Measurements from ENCODE around the gene STPG2. TPM values are rescaled to one million over a fixed set of nuclear protein-coding genes. Genes with fewer than 3 reads are reported as not detected.

Gene STPG2
- total RNA-seq, 1 donor from 2014 or later: 0.66 TPM

- no peak overlapping the region for H3K27ac Mint-ChIP-seq (ENCODE audit: unreplicated experiment)
- no peaks in the 10 kb centered on the region for H3K4me1 Mint-ChIP-seq (ENCODE audit: low read depth, unreplicated experiment)
- H3K9me3 Mint-ChIP-seq (ENCODE audit: unreplicated experiment): peaks cover 3% of the 10 kb centered on the region
- no peak for TF ChIP-seq CTCF (IDR thresholded peaks at IDR 0.05; ENCODE audit: partially characterized antibody, unreplicated experiment)
- H3K36me3 Mint-ChIP-seq (ENCODE audit: unreplicated experiment): no peaks in the 10 kb centered on the region
- no peaks in the 10 kb centered on the region for H3K27me3 Mint-ChIP-seq (ENCODE audit: unreplicated experiment)
- no peak overlapping the region for H3K4me3 Mint-ChIP-seq (ENCODE audit: unreplicated experiment)
- no peak for DNase-seq
Measured at GRCh38 chr4:97664741-97665140, 478.5 kb downstream of the STPG2 start.

GRCh38 chr4:97662133-97662532 is 481.1 kb downstream of the STPG2 start:
- DNase-seq: no peak
- Mint-ChIP-seq H3K4me3 (ENCODE audit: unreplicated experiment) (no peak overlapping the region), H3K27ac (ENCODE audit: unreplicated experiment) (no peak overlapping the region), H3K27me3 (ENCODE audit: unreplicated experiment) (no peaks in the 10 kb centered on the region), H3K4me1 (ENCODE audit: low read depth, unreplicated experiment) (no peaks in the 10 kb centered on the region), H3K9me3 (ENCODE audit: unreplicated experiment) (peaks cover 3% of the 10 kb centered on the region), H3K36me3 (ENCODE audit: unreplicated experiment) (no peaks in the 10 kb centered on the region)
- no peak for TF ChIP-seq CTCF (IDR thresholded peaks at IDR 0.05; ENCODE audit: partially characterized antibody, unreplicated experiment)

GRCh38 chr4:97656044-97656720 is 487.1 kb downstream of the STPG2 start:
- Mint-ChIP-seq H3K9me3 (ENCODE audit: unreplicated experiment) (no peaks in the 10 kb centered on the region), H3K27me3 (ENCODE audit: unreplicated experiment) (no peaks in the 10 kb centered on the region), H3K27ac (ENCODE audit: unreplicated experiment) (no peak overlapping the region), H3K4me3 (ENCODE audit: unreplicated experiment) (no peak overlapping the region), H3K4me1 (ENCODE audit: low read depth, unreplicated experiment) (no peaks in the 10 kb centered on the region), H3K36me3 (ENCODE audit: unreplicated experiment) (no peaks in the 10 kb centered on the region)
- TF ChIP-seq CTCF (IDR thresholded peaks at IDR 0.05; ENCODE audit: partially characterized antibody, unreplicated experiment): no peak
- DNase-seq: no peak

GRCh38 chr4:97653701-97654100 is 489.6 kb downstream of the STPG2 start:
- no peaks in the 10 kb centered on the region for H3K36me3 Mint-ChIP-seq (ENCODE audit: unreplicated experiment)
- no peaks in the 10 kb centered on the region for H3K4me1 Mint-ChIP-seq (ENCODE audit: low read depth, unreplicated experiment)
- H3K27ac Mint-ChIP-seq (ENCODE audit: unreplicated experiment): no peak overlapping the region
- no peaks in the 10 kb centered on the region for H3K27me3 Mint-ChIP-seq (ENCODE audit: unreplicated experiment)
- no peak for DNase-seq
- no peaks in the 10 kb centered on the region for H3K9me3 Mint-ChIP-seq (ENCODE audit: unreplicated experiment)
- no peak for TF ChIP-seq CTCF (IDR thresholded peaks at IDR 0.05; ENCODE audit: partially characterized antibody, unreplicated experiment)
- no peak overlapping the region for H3K4me3 Mint-ChIP-seq (ENCODE audit: unreplicated experiment)

- no peaks in the 10 kb centered on the region for H3K27me3 Mint-ChIP-seq (ENCODE audit: unreplicated experiment)
- H3K36me3 Mint-ChIP-seq (ENCODE audit: unreplicated experiment): no peaks in the 10 kb centered on the region
- DNase-seq: no peak
- H3K4me1 Mint-ChIP-seq (ENCODE audit: low read depth, unreplicated experiment): peaks cover 10% of the 10 kb centered on the region
- H3K9me3 Mint-ChIP-seq (ENCODE audit: unreplicated experiment): no peaks in the 10 kb centered on the region
- no peak for TF ChIP-seq CTCF (IDR thresholded peaks at IDR 0.05; ENCODE audit: partially characterized antibody, unreplicated experiment)
- H3K4me3 Mint-ChIP-seq (ENCODE audit: unreplicated experiment): no peak overlapping the region
- no peak overlapping the region for H3K27ac Mint-ChIP-seq (ENCODE audit: unreplicated experiment)
Measured at GRCh38 chr4:97646997-97647396, 496.3 kb downstream of the STPG2 start.

Measured in glutamatergic neuron (in vitro differentiated cells).